HG03469 (cell line): ENCODE results near the gene PRKCE.
"Not testable (repeated sequence)": the region's sequence is repeated elsewhere in the genome, so short reads cannot be mapped to it uniquely, and the experiment has no call there.

Experiments used
- ATAC-seq: cut with Tn5 transposase; IDR thresholded peaks from one replicate; pipeline ENCODE4 v1.9.1; 2021; ENCODE audit warnings: mild to moderate bottlenecking, moderate library complexity, moderate number of reproducible peaks; ENCODE audit not compliant: unreplicated experiment

Gene PRKCE

GRCh38 chr2:46193855-46194254 is 542.4 kb downstream of the PRKCE start:
- ATAC-seq: no peak

GRCh38 chr2:46194856-46195255 is 543.4 kb downstream of the PRKCE start:
- ATAC-seq: no peak

GRCh38 chr2:46195819-46196218 is 544.3 kb downstream of the PRKCE start:
- no peak for ATAC-seq

GRCh38 chr2:46196871-46197462 is 545.5 kb downstream of the PRKCE start:
- ATAC-seq: no peak

- ATAC-seq: no peak
These were observed 546.2 kb downstream of the PRKCE start for GRCh38 chr2:46197672-46198071.

- no peak for ATAC-seq
These were observed 546.8 kb downstream of the PRKCE start for GRCh38 chr2:46198164-46198883.

GRCh38 chr2:46198966-46199365 is 547.5 kb downstream of the PRKCE start:
- no peak for ATAC-seq

- no peak for ATAC-seq
These were observed 548.7 kb downstream of the PRKCE start for GRCh38 chr2:46200100-46200690.

- ATAC-seq: no peak
These were observed 549.6 kb downstream of the PRKCE start for GRCh38 chr2:46200861-46201605.

- ATAC-seq: no peak
These were observed 551.0 kb downstream of the PRKCE start for GRCh38 chr2:46202453-46202852.

GRCh38 chr2:46202987-46203386 is 551.5 kb downstream of the PRKCE start:
- ATAC-seq: no peak

GRCh38 chr2:46203636-46204035 is 552.2 kb downstream of the PRKCE start:
- ATAC-seq: not testable (repeated sequence)

- no peak for ATAC-seq
These were observed 556.1 kb downstream of the PRKCE start for GRCh38 chr2:46207591-46207990.

GRCh38 chr2:46208766-46209165 is 557.3 kb downstream of the PRKCE start:
- ATAC-seq: no peak

- no peak for ATAC-seq
These were observed 558.6 kb downstream of the PRKCE start for GRCh38 chr2:46210063-46210462.

GRCh38 chr2:46211461-46211860 is 560.0 kb downstream of the PRKCE start:
- ATAC-seq: no peak

GRCh38 chr2:46213906-46214305 is 562.4 kb downstream of the PRKCE start:
- ATAC-seq: no peak

- ATAC-seq: no peak
These were observed 564.7 kb downstream of the PRKCE start for GRCh38 chr2:46216213-46216612.

- ATAC-seq: not testable (repeated sequence)
These were observed 572.0 kb downstream of the PRKCE start for GRCh38 chr2:46223514-46223913.

- no peak for ATAC-seq
These were observed 573.7 kb downstream of the PRKCE start for GRCh38 chr2:46225150-46225625.

- ATAC-seq: no peak
These were observed 574.3 kb downstream of the PRKCE start for GRCh38 chr2:46225730-46226129.
